ENCODE results near the gene EPYC.

Gene EPYC

GRCh38 chr12:90925562-90925961, 79.2 kb downstream of the EPYC start:
- no peaks in the 10 kb centered on the region for H3K27me3 ChIP-seq (ENCODE audit: control insufficient read depth in 1 of 2, insufficient read depth in 2 of 2, low read length in 2 of 2)
- H3K27ac ChIP-seq (ENCODE audit: low read depth, low read length) = no peak overlapping the region
- H3K9ac ChIP-seq (ENCODE audit: low read length) = no peak overlapping the region

GRCh38 chr12:90924406-90924805, 80.4 kb downstream of the EPYC start:
- H3K4me1 ChIP-seq (ENCODE audit: insufficient read depth, low read length) = no peaks in the 10 kb centered on the region
- no peak overlapping the region for H3K27ac ChIP-seq (ENCODE audit: low read depth, low read length)
- H3K9me3 ChIP-seq (ENCODE audit: low read length) = no peaks in the 10 kb centered on the region
- no peak overlapping the region for H3K9ac ChIP-seq (ENCODE audit: low read length)
- no peak overlapping the region for H3K4me3 ChIP-seq (ENCODE audit: low read depth in 1 of 2, low read length in 2 of 2)
- H3K27me3 ChIP-seq (ENCODE audit: control insufficient read depth in 1 of 2, insufficient read depth in 2 of 2, low read length in 2 of 2) = no peaks in the 10 kb centered on the region
- no peaks in the 10 kb centered on the region for H3K36me3 ChIP-seq (ENCODE audit: insufficient read depth, low read length)

More at GRCh38 chr12:90925562-90925961, 79.2 kb downstream of the EPYC start:
- H3K36me3 ChIP-seq (ENCODE audit: insufficient read depth, low read length) = no peaks in the 10 kb centered on the region
- no peak overlapping the region for H3K4me3 ChIP-seq (ENCODE audit: low read depth in 1 of 2, low read length in 2 of 2)
- no peaks in the 10 kb centered on the region for H3K9me3 ChIP-seq (ENCODE audit: low read length)
- H3K4me1 ChIP-seq (ENCODE audit: insufficient read depth, low read length) = no peaks in the 10 kb centered on the region

GRCh38 chr12:90922145-90922627, 82.6 kb downstream of the EPYC start:
- Histone ChIP-seq H3K27ac (ENCODE audit: low read depth, low read length) (no peak overlapping the region), H3K27me3 (ENCODE audit: control insufficient read depth in 1 of 2, insufficient read depth in 2 of 2, low read length in 2 of 2) (no peaks in the 10 kb centered on the region), H3K36me3 (ENCODE audit: insufficient read depth, low read length) (no peaks in the 10 kb centered on the region), H3K4me1 (ENCODE audit: insufficient read depth, low read length) (no peaks in the 10 kb centered on the region), H3K9me3 (ENCODE audit: low read length) (no peaks in the 10 kb centered on the region), H3K9ac (ENCODE audit: low read length) (no peak overlapping the region), H3K4me3 (ENCODE audit: low read depth in 1 of 2, low read length in 2 of 2) (no peak overlapping the region)

GRCh38 chr12:90921536-90921935, 83.2 kb downstream of the EPYC start:
- Histone ChIP-seq H3K27me3 (ENCODE audit: control insufficient read depth in 1 of 2, insufficient read depth in 2 of 2, low read length in 2 of 2) (no peaks in the 10 kb centered on the region), H3K36me3 (ENCODE audit: insufficient read depth, low read length) (no peaks in the 10 kb centered on the region), H3K9ac (ENCODE audit: low read length) (no peak overlapping the region), H3K4me1 (ENCODE audit: insufficient read depth, low read length) (no peaks in the 10 kb centered on the region), H3K27ac (ENCODE audit: low read depth, low read length) (no peak overlapping the region), H3K9me3 (ENCODE audit: low read length) (no peaks in the 10 kb centered on the region), H3K4me3 (ENCODE audit: low read depth in 1 of 2, low read length in 2 of 2) (no peak overlapping the region)

- Histone ChIP-seq H3K27ac (ENCODE audit: low read depth, low read length) (no peak overlapping the region), H3K9me3 (ENCODE audit: low read length) (no peaks in the 10 kb centered on the region), H3K27me3 (ENCODE audit: control insufficient read depth in 1 of 2, insufficient read depth in 2 of 2, low read length in 2 of 2) (no peaks in the 10 kb centered on the region), H3K36me3 (ENCODE audit: insufficient read depth, low read length) (no peaks in the 10 kb centered on the region), H3K9ac (ENCODE audit: low read length) (no peak overlapping the region), H3K4me3 (ENCODE audit: low read depth in 1 of 2, low read length in 2 of 2) (no peak overlapping the region), H3K4me1 (ENCODE audit: insufficient read depth, low read length) (no peaks in the 10 kb centered on the region)
Measured at GRCh38 chr12:90920222-90920621, 84.5 kb downstream of the EPYC start.

GRCh38 chr12:90917431-90917830, 87.3 kb downstream of the EPYC start:
- H3K4me3 ChIP-seq (ENCODE audit: low read depth in 1 of 2, low read length in 2 of 2) = no peak overlapping the region
- H3K27me3 ChIP-seq (ENCODE audit: control insufficient read depth in 1 of 2, insufficient read depth in 2 of 2, low read length in 2 of 2) = no peaks in the 10 kb centered on the region
- no peaks in the 10 kb centered on the region for H3K9me3 ChIP-seq (ENCODE audit: low read length)
- H3K27ac ChIP-seq (ENCODE audit: low read depth, low read length) = no peak overlapping the region
- no peak overlapping the region for H3K9ac ChIP-seq (ENCODE audit: low read length)
- no peaks in the 10 kb centered on the region for H3K36me3 ChIP-seq (ENCODE audit: insufficient read depth, low read length)
- no peaks in the 10 kb centered on the region for H3K4me1 ChIP-seq (ENCODE audit: insufficient read depth, low read length)

- H3K27me3 ChIP-seq (ENCODE audit: control insufficient read depth in 1 of 2, insufficient read depth in 2 of 2, low read length in 2 of 2) = no peaks in the 10 kb centered on the region
- no peaks in the 10 kb centered on the region for H3K9me3 ChIP-seq (ENCODE audit: low read length)
- no peak overlapping the region for H3K27ac ChIP-seq (ENCODE audit: low read depth, low read length)
- H3K4me3 ChIP-seq (ENCODE audit: low read depth in 1 of 2, low read length in 2 of 2) = no peak overlapping the region
- no peaks in the 10 kb centered on the region for H3K36me3 ChIP-seq (ENCODE audit: insufficient read depth, low read length)
- no peaks in the 10 kb centered on the region for H3K4me1 ChIP-seq (ENCODE audit: insufficient read depth, low read length)
- H3K9ac ChIP-seq (ENCODE audit: low read length) = no peak overlapping the region
Measured at GRCh38 chr12:90916516-90916915, 88.3 kb downstream of the EPYC start.

GRCh38 chr12:90915353-90915752, 89.4 kb downstream of the EPYC start:
- Histone ChIP-seq H3K4me3 (ENCODE audit: low read depth in 1 of 2, low read length in 2 of 2) (no peak overlapping the region), H3K27me3 (ENCODE audit: control insufficient read depth in 1 of 2, insufficient read depth in 2 of 2, low read length in 2 of 2) (no peaks in the 10 kb centered on the region), H3K27ac (ENCODE audit: low read depth, low read length) (no peak overlapping the region), H3K4me1 (ENCODE audit: insufficient read depth, low read length) (no peaks in the 10 kb centered on the region), H3K36me3 (ENCODE audit: insufficient read depth, low read length) (no peaks in the 10 kb centered on the region), H3K9ac (ENCODE audit: low read length) (no peak overlapping the region), H3K9me3 (ENCODE audit: low read length) (no peaks in the 10 kb centered on the region)
